ENCODE measurements around the gene RANGAP1. TPM values are rescaled to one million over a fixed set of nuclear protein-coding genes. Genes with fewer than 3 reads are reported as not detected.

Gene RANGAP1
- total and polyA plus RNA-seq, 2 of the 13 experiments (the other 11 are each of a cell fraction or from before 2014, with no cell fraction given): 51.8 to 83.9 TPM

- TF ChIP-seq, protein P1, sequence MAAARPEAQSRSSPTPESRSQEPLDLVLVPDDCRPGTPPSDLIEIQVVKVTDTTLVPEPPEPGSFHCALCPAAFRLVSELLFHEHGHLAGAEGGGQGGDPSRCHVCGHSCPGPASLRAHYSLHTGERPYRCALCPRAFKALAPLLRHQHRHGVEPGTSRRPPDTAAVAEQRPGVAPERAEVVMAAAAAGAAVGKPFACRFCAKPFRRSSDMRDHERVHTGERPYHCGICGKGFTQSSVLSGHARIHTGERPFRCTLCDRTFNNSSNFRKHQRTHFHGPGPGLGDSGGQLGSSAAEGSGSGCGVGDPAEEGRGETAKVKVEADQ (CRISPR knock-in tag; IDR thresholded peaks at IDR 0.05; ENCODE audit: borderline replicate concordance): no peak
- no peak for TF ChIP-seq SAFB2 (CRISPR knock-in tag; IDR thresholded peaks at IDR 0.05; ENCODE audit: borderline replicate concordance, low read depth)
- no peak for TF ChIP-seq SETDB1 (CRISPR knock-in tag; IDR thresholded peaks at IDR 0.05; ENCODE audit: borderline replicate concordance)
- no peak for TF ChIP-seq ZNF777 (CRISPR knock-in tag; IDR thresholded peaks at IDR 0.05)
- peak; percentile 52; the same call in 1 of the 2 replicates for TF ChIP-seq ZIK1 (CRISPR knock-in tag; IDR thresholded peaks at IDR 0.05; ENCODE audit: borderline replicate concordance, low read depth)
- TF ChIP-seq, protein P2, sequence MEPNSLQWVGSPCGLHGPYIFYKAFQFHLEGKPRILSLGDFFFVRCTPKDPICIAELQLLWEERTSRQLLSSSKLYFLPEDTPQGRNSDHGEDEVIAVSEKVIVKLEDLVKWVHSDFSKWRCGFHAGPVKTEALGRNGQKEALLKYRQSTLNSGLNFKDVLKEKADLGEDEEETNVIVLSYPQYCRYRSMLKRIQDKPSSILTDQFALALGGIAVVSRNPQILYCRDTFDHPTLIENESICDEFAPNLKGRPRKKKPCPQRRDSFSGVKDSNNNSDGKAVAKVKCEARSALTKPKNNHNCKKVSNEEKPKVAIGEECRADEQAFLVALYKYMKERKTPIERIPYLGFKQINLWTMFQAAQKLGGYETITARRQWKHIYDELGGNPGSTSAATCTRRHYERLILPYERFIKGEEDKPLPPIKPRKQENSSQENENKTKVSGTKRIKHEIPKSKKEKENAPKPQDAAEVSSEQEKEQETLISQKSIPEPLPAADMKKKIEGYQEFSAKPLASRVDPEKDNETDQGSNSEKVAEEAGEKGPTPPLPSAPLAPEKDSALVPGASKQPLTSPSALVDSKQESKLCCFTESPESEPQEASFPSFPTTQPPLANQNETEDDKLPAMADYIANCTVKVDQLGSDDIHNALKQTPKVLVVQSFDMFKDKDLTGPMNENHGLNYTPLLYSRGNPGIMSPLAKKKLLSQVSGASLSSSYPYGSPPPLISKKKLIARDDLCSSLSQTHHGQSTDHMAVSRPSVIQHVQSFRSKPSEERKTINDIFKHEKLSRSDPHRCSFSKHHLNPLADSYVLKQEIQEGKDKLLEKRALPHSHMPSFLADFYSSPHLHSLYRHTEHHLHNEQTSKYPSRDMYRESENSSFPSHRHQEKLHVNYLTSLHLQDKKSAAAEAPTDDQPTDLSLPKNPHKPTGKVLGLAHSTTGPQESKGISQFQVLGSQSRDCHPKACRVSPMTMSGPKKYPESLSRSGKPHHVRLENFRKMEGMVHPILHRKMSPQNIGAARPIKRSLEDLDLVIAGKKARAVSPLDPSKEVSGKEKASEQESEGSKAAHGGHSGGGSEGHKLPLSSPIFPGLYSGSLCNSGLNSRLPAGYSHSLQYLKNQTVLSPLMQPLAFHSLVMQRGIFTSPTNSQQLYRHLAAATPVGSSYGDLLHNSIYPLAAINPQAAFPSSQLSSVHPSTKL (CRISPR knock-in tag; IDR thresholded peaks at IDR 0.05): peak; percentile 80
- no peak for TF ChIP-seq ZNF333 (CRISPR knock-in tag; IDR thresholded peaks at IDR 0.05; ENCODE audit: borderline replicate concordance)
- peak; percentile 47; the same call in 1 of the 2 replicates for TF ChIP-seq ZNF501 (CRISPR knock-in tag; IDR thresholded peaks at IDR 0.05)
- 0 out of 2 replicates have a peak, but pooled peaks have one; percentile 31 for TF ChIP-seq RERE (CRISPR knock-in tag; IDR thresholded peaks at IDR 0.05; ENCODE audit: low read depth)
- TF ChIP-seq NR2F2 (IDR thresholded peaks at IDR 0.05; ENCODE audit: borderline replicate concordance, low read depth): no peak
- peak; percentile 75 for TF ChIP-seq ZNF644 (CRISPR knock-in tag; IDR thresholded peaks at IDR 0.05; ENCODE audit: low read depth)
- TF ChIP-seq RNF2 (conservative IDR thresholded peaks at IDR 0.05; ENCODE audit: low read depth): no peak
- TF ChIP-seq PHB2 (IDR thresholded peaks at IDR 0.05; ENCODE audit: partially characterized antibody): no peak
- TF ChIP-seq ZNF672 (CRISPR knock-in tag; IDR thresholded peaks at IDR 0.05): no peak
- no peak for TF ChIP-seq ZNF512B (CRISPR knock-in tag; IDR thresholded peaks at IDR 0.05; ENCODE audit: borderline replicate concordance)
- no peak for TF ChIP-seq KDM6A (CRISPR knock-in tag; IDR thresholded peaks at IDR 0.05; ENCODE audit: low read depth)
These were observed 50.9 kb downstream of the RANGAP1 start (continued) for GRCh38 chr22:41234815-41235695.
